GM12892 (cell line): ENCODE data around the gene RNPC3.
"Not testable (repeated sequence)": the region's sequence is repeated elsewhere in the genome, so short reads cannot be mapped to it uniquely, and the experiment has no call there.

Source experiments
- POLR2A ChIP-seq: IDR thresholded peaks from 2 replicates; pipeline ENCODE4 v1.6.1; 2011; ENCODE audit warnings: low read depth, low read length, control low read depth
- TAF1 ChIP-seq: IDR thresholded peaks from 2 replicates; pipeline ENCODE4 v1.6.1; 2011; ENCODE audit warnings: low read depth, mild to moderate bottlenecking, control low read depth, low read length, borderline replicate concordance

- TF ChIP-seq TAF1, POLR2A: not testable (repeated sequence)
Observed at GRCh38 chr1:103602740-103603139, 77.2 kb downstream of the RNPC3 start.
